Epithelial cell of proximal tubule (primary cell): ENCODE results near the gene EML6. TPM values are rescaled to one million over a fixed set of nuclear protein-coding genes. Genes with fewer than 3 reads are reported as not detected.

Source experiments
- DNase-seq: peaks from one replicate; pipeline ENCODE4 v3.0.0-alpha.2; 2011; ENCODE audit warnings: low read depth
- H3K4me3 ChIP-seq: 2 replicates; pipeline ENCODE4 v1.5.1; 2011; ENCODE audit warnings: low read depth, mild to moderate bottlenecking, low read length
- CTCF ChIP-seq: conservative IDR thresholded peaks from 2 replicates; pipeline ENCODE4 v1.5.1; 2012; ENCODE audit warnings: low read depth, mild to moderate bottlenecking, low read length
- total RNA-seq: library from RNA; depleted of rRNA; stranded (reverse); fragments of >200 nt; gene quantifications from 2 replicates; pipeline ENCODE4 v1.2.3, GENCODE V29; 2015

EML6 gene
- total RNA-seq, 1 donor from 2014 or later = 3.7 TPM

DNA sequence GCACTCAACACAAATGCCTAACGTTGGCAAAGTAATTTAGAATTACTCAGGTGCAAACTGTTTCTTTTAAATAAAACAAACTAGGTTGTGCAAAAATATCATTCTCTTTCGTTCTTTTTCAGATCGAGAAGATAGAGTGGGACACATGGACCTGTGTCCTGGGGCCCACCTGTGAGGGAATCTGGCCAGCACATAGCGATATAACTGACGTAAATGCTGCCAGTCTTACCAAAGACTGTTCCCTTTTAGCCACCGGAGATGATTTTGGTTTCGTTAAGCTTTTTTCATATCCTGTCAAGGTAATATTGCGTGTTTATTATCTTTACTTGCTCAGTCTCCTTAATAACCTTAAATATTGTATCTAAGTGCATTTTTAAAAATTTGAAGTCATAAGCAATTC is 193.2 kb downstream of the EML6 start:
- DNase-seq = no peak
- H3K4me3 ChIP-seq = no peak overlapping the region
- no peak for TF ChIP-seq CTCF

DNA sequence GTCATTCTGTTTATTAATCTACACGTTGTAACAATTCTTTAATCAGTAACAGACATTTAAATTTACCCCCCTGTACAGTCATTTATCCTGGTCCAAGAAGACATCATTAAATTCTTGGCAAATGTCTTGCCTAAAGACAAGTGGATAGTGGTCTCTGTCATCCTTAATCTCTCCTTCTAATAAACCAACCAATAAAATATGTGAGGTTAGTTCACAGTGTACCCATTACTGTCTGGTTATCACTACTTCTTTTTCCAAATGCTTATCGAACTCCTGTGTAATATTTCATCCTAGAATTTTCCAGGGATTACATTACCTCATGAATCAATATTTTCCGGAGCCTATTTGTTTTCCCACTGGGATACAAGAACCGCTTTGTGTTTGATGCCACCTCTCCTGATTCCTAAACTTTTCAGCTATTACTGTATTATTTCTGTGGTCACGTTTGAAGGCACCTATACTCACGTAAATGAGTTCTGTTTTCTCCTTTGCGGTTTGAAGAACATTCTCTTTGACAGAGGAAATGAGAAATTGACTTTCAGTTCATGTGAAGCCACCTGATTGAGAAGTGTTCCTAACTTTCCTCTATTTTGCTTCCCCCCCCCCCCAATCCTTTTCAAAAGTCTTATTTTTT is 195.3 kb downstream of the EML6 start:
- TF ChIP-seq CTCF = no peak
- H3K4me3 ChIP-seq = no peak overlapping the region
- DNase-seq = no peak

DNA sequence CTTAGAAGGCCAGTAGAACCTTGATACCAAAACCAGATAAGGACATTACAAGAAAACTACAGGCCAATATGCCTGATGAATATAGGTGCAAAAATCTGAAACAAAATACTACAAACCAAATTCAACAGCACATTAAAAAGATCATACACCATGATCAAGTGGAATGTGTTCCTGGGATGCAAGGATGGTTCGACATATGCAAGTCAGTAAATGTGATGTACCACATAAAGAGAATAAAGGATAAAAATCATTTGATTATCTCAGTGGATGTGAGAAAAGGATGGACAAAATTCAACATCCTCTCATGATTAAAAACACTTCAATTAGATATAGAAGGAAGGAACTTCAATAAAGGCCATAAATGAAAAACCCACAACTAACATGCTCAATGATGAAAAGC is 197.2 kb downstream of the EML6 start:
- no peak for TF ChIP-seq CTCF
- H3K4me3 ChIP-seq = no peak overlapping the region
- no peak for DNase-seq

GRCh38 chr2:54924121-54924520 is 200.7 kb downstream of the EML6 start:
- no peak for DNase-seq
- no peak overlapping the region for H3K4me3 ChIP-seq
- TF ChIP-seq CTCF = no peak

GRCh38 chr2:54925022-54925421 is 201.6 kb downstream of the EML6 start:
- no peak for TF ChIP-seq CTCF
- no peak overlapping the region for H3K4me3 ChIP-seq
- no peak for DNase-seq

DNA sequence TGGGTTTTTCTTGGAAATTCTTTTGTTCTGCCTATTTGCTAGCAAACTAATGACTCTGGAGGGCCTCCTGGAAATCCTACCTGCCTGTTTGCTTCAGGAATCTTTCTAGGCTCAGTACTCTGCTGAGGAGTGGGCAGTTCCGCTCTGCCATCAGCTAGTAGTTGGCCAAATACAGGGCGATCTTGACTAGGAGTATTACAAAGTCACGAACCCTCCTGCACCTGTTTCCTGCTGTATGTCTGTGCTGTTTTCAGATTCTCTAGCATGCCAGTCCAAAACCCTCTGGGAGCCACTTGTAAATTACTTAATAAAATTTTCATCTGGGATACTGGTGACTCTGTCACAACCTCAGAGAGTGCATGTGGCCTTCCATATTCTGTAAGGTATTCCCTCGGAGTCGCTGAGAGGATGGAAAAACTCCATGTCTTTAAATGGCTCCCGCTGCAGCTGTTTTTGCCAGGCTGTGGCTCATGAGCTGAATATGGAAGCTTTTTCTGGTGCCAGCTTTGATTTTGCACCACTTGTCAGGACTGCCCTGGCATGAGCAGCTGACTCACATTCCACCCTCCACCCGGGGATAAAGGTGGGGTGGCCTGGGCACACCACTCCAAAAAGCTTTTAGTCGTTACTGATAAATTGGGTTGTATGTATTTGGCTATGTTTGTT is 203.8 kb downstream of the EML6 start:
- no peak for TF ChIP-seq CTCF
- DNase-seq = no peak
- no peak overlapping the region for H3K4me3 ChIP-seq
